Measurements from ENCODE around the gene LYRM4. TPM values are rescaled to one million over a fixed set of nuclear protein-coding genes. Genes with fewer than 3 reads are reported as not detected.

The LYRM4 gene
- total RNA-seq, 2 experiments from 2014 or later: 44.3 to 45.7 TPM

GRCh38 chr6:5238336-5238735, 22.4 kb downstream of the LYRM4 start:
- Mint-ChIP-seq H3K27me3 (no peaks in the 10 kb centered on the region), H3K4me1 (peaks cover 2% of the 10 kb centered on the region), H3K9me3 (no peaks in the 10 kb centered on the region), H3K36me3 (peaks cover 5% of the 10 kb centered on the region), H3K27ac (no peak overlapping the region), H3K4me3 (no peak overlapping the region)
- no peak for DNase-seq

- Mint-ChIP-seq H3K36me3 (peaks cover 5% of the 10 kb centered on the region), H3K27ac (no peak overlapping the region), H3K9me3 (no peaks in the 10 kb centered on the region), H3K4me1 (peaks cover 5% of the 10 kb centered on the region), H3K4me3 (no peak overlapping the region), H3K27me3 (no peaks in the 10 kb centered on the region)
- no peak for DNase-seq
These were observed 22.9 kb downstream of the LYRM4 start for GRCh38 chr6:5237805-5238204.

GRCh38 chr6:5235830-5236229, 24.9 kb downstream of the LYRM4 start:
- Mint-ChIP-seq H3K27ac (no peak overlapping the region), H3K27me3 (no peaks in the 10 kb centered on the region), H3K9me3 (no peaks in the 10 kb centered on the region), H3K4me1 (peaks cover 5% of the 10 kb centered on the region), H3K4me3 (no peak overlapping the region), H3K36me3 (peaks cover 5% of the 10 kb centered on the region)
- no peak for DNase-seq

GRCh38 chr6:5234874-5235273, 25.9 kb downstream of the LYRM4 start:
- H3K4me3 Mint-ChIP-seq: no peak overlapping the region
- H3K9me3 Mint-ChIP-seq: no peaks in the 10 kb centered on the region
- peaks cover 4% of the 10 kb centered on the region for H3K36me3 Mint-ChIP-seq
- no peak for DNase-seq
- peaks cover 5% of the 10 kb centered on the region for H3K4me1 Mint-ChIP-seq
- H3K27ac Mint-ChIP-seq: no peak overlapping the region
- no peaks in the 10 kb centered on the region for H3K27me3 Mint-ChIP-seq

- no peak overlapping the region for H3K27ac Mint-ChIP-seq
- H3K4me3 Mint-ChIP-seq: no peak overlapping the region
- peaks cover 5% of the 10 kb centered on the region for H3K4me1 Mint-ChIP-seq
- H3K36me3 Mint-ChIP-seq: peaks cover 9% of the 10 kb centered on the region
- no peak for DNase-seq
- no peaks in the 10 kb centered on the region for H3K9me3 Mint-ChIP-seq
- no peaks in the 10 kb centered on the region for H3K27me3 Mint-ChIP-seq
These were observed 29.5 kb downstream of the LYRM4 start for GRCh38 chr6:5231289-5231688.

- no peak overlapping the region for H3K4me3 Mint-ChIP-seq
- H3K9me3 Mint-ChIP-seq: no peaks in the 10 kb centered on the region
- peaks cover 5% of the 10 kb centered on the region for H3K4me1 Mint-ChIP-seq
- DNase-seq: no peak
- no peak overlapping the region for H3K27ac Mint-ChIP-seq
- H3K27me3 Mint-ChIP-seq: no peaks in the 10 kb centered on the region
- H3K36me3 Mint-ChIP-seq: peaks cover 12% of the 10 kb centered on the region
These were observed 30.7 kb downstream of the LYRM4 start for GRCh38 chr6:5230081-5230480.

- peaks cover 5% of the 10 kb centered on the region for H3K4me1 Mint-ChIP-seq
- no peak overlapping the region for H3K4me3 Mint-ChIP-seq
- no peaks in the 10 kb centered on the region for H3K9me3 Mint-ChIP-seq
- no peak for DNase-seq
- no peak overlapping the region for H3K27ac Mint-ChIP-seq
- H3K27me3 Mint-ChIP-seq: no peaks in the 10 kb centered on the region
- peaks cover 12% of the 10 kb centered on the region for H3K36me3 Mint-ChIP-seq
These were observed 31.4 kb downstream of the LYRM4 start for GRCh38 chr6:5229356-5229755.

GRCh38 chr6:5223309-5223708, 37.4 kb downstream of the LYRM4 start:
- DNase-seq: no peak
- no peaks in the 10 kb centered on the region for H3K9me3 Mint-ChIP-seq
- H3K36me3 Mint-ChIP-seq: peaks cover 19% of the 10 kb centered on the region
- no peaks in the 10 kb centered on the region for H3K4me1 Mint-ChIP-seq
- no peaks in the 10 kb centered on the region for H3K27me3 Mint-ChIP-seq
- no peak overlapping the region for H3K4me3 Mint-ChIP-seq
- no peak overlapping the region for H3K27ac Mint-ChIP-seq

- H3K36me3 Mint-ChIP-seq: peaks cover 13% of the 10 kb centered on the region
- H3K9me3 Mint-ChIP-seq: no peaks in the 10 kb centered on the region
- H3K27ac Mint-ChIP-seq: no peak overlapping the region
- H3K27me3 Mint-ChIP-seq: no peaks in the 10 kb centered on the region
- H3K4me1 Mint-ChIP-seq: no peaks in the 10 kb centered on the region
- H3K4me3 Mint-ChIP-seq: no peak overlapping the region
- DNase-seq: no peak
These were observed 40.3 kb downstream of the LYRM4 start for GRCh38 chr6:5220443-5220842.

GRCh38 chr6:5219011-5219691, 41.6 kb downstream of the LYRM4 start:
- Mint-ChIP-seq H3K27ac (no peak overlapping the region), H3K36me3 (peaks cover 15% of the 10 kb centered on the region), H3K27me3 (no peaks in the 10 kb centered on the region), H3K9me3 (no peaks in the 10 kb centered on the region), H3K4me3 (no peak overlapping the region), H3K4me1 (no peaks in the 10 kb centered on the region)
- DNase-seq: no peak

- peaks cover 5% of the 10 kb centered on the region for H3K4me1 Mint-ChIP-seq
- no peaks in the 10 kb centered on the region for H3K9me3 Mint-ChIP-seq
- peaks cover 18% of the 10 kb centered on the region for H3K36me3 Mint-ChIP-seq
- no peaks in the 10 kb centered on the region for H3K27me3 Mint-ChIP-seq
- H3K4me3 Mint-ChIP-seq: no peak overlapping the region
- no peak for DNase-seq
- no peak overlapping the region for H3K27ac Mint-ChIP-seq
These were observed 43.4 kb downstream of the LYRM4 start for GRCh38 chr6:5217356-5217755.

- Mint-ChIP-seq H3K4me1 (peaks cover 5% of the 10 kb centered on the region), H3K27ac (no peak overlapping the region), H3K27me3 (no peaks in the 10 kb centered on the region), H3K4me3 (no peak overlapping the region), H3K36me3 (peaks cover 13% of the 10 kb centered on the region), H3K9me3 (no peaks in the 10 kb centered on the region)
- DNase-seq: no peak
These were observed 45.0 kb downstream of the LYRM4 start for GRCh38 chr6:5215799-5216198.

GRCh38 chr6:5215159-5215558, 45.6 kb downstream of the LYRM4 start:
- Mint-ChIP-seq H3K9me3 (no peaks in the 10 kb centered on the region), H3K4me3 (no peak overlapping the region), H3K27ac (no peak overlapping the region), H3K36me3 (peaks cover 15% of the 10 kb centered on the region), H3K4me1 (peaks cover 7% of the 10 kb centered on the region), H3K27me3 (no peaks in the 10 kb centered on the region)
- DNase-seq: no peak

- no peak overlapping the region for H3K4me3 Mint-ChIP-seq
- H3K27ac Mint-ChIP-seq: no peak overlapping the region
- no peaks in the 10 kb centered on the region for H3K27me3 Mint-ChIP-seq
- peaks cover 7% of the 10 kb centered on the region for H3K4me1 Mint-ChIP-seq
- peaks cover 15% of the 10 kb centered on the region for H3K36me3 Mint-ChIP-seq
- peak; percentile 22 for DNase-seq
- no peaks in the 10 kb centered on the region for H3K9me3 Mint-ChIP-seq
These were observed 46.1 kb downstream of the LYRM4 start for GRCh38 chr6:5214570-5215052.

- Mint-ChIP-seq H3K4me1 (peaks cover 7% of the 10 kb centered on the region), H3K27ac (no peak overlapping the region), H3K36me3 (peaks cover 15% of the 10 kb centered on the region), H3K27me3 (no peaks in the 10 kb centered on the region), H3K4me3 (no peak overlapping the region), H3K9me3 (no peaks in the 10 kb centered on the region)
- no peak for DNase-seq
These were observed 46.9 kb downstream of the LYRM4 start for GRCh38 chr6:5213836-5214235.

GRCh38 chr6:5211492-5211891, 49.3 kb downstream of the LYRM4 start:
- no peak overlapping the region for H3K27ac Mint-ChIP-seq
- no peak overlapping the region for H3K4me3 Mint-ChIP-seq
- peaks cover 19% of the 10 kb centered on the region for H3K36me3 Mint-ChIP-seq
- H3K27me3 Mint-ChIP-seq: no peaks in the 10 kb centered on the region
- no peak for DNase-seq
- peaks cover 7% of the 10 kb centered on the region for H3K4me1 Mint-ChIP-seq
- no peaks in the 10 kb centered on the region for H3K9me3 Mint-ChIP-seq
